Epidermal melanocyte (primary cell): ENCODE data around the gene EPHB1.

Experiments
- DNase-seq: peaks from one replicate; pipeline ENCODE4 v3.0.0; 2011; ENCODE audit warnings: low spot score; ENCODE audit not compliant: insufficient read length

Gene EPHB1

GRCh38 chr3:134807189-134807588, 12.1 kb downstream of the EPHB1 start:
- no peak for DNase-seq

- no peak for DNase-seq
Measured at GRCh38 chr3:134808835-134809234, 13.8 kb downstream of the EPHB1 start.

- no peak for DNase-seq
Measured at GRCh38 chr3:134809427-134810051, 14.5 kb downstream of the EPHB1 start.

- DNase-seq: no peak
Measured at GRCh38 chr3:134810052-134810435, 15.0 kb downstream of the EPHB1 start.

GRCh38 chr3:134810850-134811249, 15.8 kb downstream of the EPHB1 start:
- no peak for DNase-seq

- DNase-seq: no peak
Measured at GRCh38 chr3:134813618-134814017, 18.6 kb downstream of the EPHB1 start.

- no peak for DNase-seq
Measured at GRCh38 chr3:134815519-134815918, 20.5 kb downstream of the EPHB1 start.

- no peak for DNase-seq
Measured at GRCh38 chr3:134816623-134817022, 21.6 kb downstream of the EPHB1 start.

GRCh38 chr3:134817297-134817696, 22.2 kb downstream of the EPHB1 start:
- no peak for DNase-seq

GRCh38 chr3:134820994-134821393, 25.9 kb downstream of the EPHB1 start:
- no peak for DNase-seq

- DNase-seq: no peak
Measured at GRCh38 chr3:134822090-134822489, 27.0 kb downstream of the EPHB1 start.

GRCh38 chr3:134823679-134824078, 28.6 kb downstream of the EPHB1 start:
- DNase-seq: no peak

- DNase-seq: no peak
Measured at GRCh38 chr3:134824791-134825190, 29.7 kb downstream of the EPHB1 start.

- DNase-seq: no peak
Measured at GRCh38 chr3:134827213-134827612, 32.2 kb downstream of the EPHB1 start.

GRCh38 chr3:134829721-134830120, 34.7 kb downstream of the EPHB1 start:
- no peak for DNase-seq

- DNase-seq: no peak
Measured at GRCh38 chr3:134832585-134832984, 37.5 kb downstream of the EPHB1 start.

GRCh38 chr3:134833453-134834163, 38.5 kb downstream of the EPHB1 start:
- DNase-seq: no peak

GRCh38 chr3:134836921-134837320, 41.9 kb downstream of the EPHB1 start:
- no peak for DNase-seq

GRCh38 chr3:134838599-134838998, 43.5 kb downstream of the EPHB1 start:
- no peak for DNase-seq

- DNase-seq: no peak
Measured at GRCh38 chr3:134839422-134839821, 44.4 kb downstream of the EPHB1 start.

- DNase-seq: no peak
Measured at GRCh38 chr3:134839990-134840389, 44.9 kb downstream of the EPHB1 start.

GRCh38 chr3:134840459-134840858, 45.4 kb downstream of the EPHB1 start:
- DNase-seq: no peak

- DNase-seq: no peak
Measured at GRCh38 chr3:134846084-134846483, 51.0 kb downstream of the EPHB1 start.
